HG03139 (cell line): ENCODE measurements around the gene GAL3ST1.
"Not testable (repeated sequence)": the region's sequence is repeated elsewhere in the genome, so short reads cannot be mapped to it uniquely, and the experiment has no call there.

ENCODE experiments used
- ATAC-seq: cut with Tn5 transposase; IDR thresholded peaks from one replicate; pipeline ENCODE4 v1.9.1; 2021; ENCODE audit not compliant: unreplicated experiment

GAL3ST1 gene, protein sequence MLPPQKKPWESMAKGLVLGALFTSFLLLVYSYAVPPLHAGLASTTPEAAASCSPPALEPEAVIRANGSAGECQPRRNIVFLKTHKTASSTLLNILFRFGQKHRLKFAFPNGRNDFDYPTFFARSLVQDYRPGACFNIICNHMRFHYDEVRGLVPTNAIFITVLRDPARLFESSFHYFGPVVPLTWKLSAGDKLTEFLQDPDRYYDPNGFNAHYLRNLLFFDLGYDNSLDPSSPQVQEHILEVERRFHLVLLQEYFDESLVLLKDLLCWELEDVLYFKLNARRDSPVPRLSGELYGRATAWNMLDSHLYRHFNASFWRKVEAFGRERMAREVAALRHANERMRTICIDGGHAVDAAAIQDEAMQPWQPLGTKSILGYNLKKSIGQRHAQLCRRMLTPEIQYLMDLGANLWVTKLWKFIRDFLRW

DNA sequence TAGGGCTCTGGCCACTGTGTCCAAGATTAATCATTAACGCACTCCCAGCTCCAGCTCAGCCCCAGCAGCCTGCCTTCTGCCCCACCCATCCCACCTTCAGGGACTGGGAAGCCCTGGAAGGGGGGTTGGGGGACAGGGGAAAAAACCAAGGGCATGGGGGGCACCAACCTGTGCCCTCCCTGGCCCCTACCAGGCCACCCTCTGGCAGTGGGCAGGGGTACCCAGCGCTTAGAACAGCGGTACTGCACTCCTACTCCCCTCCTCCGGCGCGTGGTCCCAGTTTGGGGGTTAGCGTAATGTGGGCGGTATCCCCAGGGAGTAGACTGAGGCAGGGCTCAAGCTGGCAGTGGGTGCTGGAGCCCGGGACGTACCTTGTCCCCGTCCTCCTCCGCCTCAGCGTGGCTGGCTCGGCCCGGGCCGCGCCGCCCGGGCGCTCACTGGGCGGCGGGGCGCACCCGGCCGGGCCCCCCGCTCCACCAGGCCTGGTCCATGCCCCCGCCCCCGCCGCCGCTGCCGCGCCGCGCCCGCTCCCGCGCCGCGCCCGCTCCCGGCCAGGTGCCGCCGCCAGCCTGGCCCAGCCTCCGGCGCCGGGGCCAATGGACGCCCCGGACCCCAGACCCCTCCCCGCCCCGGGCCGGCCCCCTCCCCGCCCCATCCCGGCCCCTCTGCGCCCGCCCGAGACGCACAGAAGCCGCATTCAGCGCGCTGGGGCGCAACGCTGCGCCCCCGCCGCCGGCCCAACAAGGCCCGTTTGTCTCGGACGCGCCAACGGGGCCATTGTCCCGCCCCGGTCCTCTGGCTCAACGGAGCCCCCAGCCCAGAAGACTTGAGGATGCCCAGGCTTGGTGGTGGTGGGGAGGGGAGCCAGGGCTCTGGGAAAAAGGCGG is at the start of gene GAL3ST1:
Gene GAL3ST1, minus strand, starts transcription at position 571 of the 887 bp plus-strand sequence. CDS start 17,273 bp downstream, outside the sequence.
- ATAC-seq = no peak

DNA sequence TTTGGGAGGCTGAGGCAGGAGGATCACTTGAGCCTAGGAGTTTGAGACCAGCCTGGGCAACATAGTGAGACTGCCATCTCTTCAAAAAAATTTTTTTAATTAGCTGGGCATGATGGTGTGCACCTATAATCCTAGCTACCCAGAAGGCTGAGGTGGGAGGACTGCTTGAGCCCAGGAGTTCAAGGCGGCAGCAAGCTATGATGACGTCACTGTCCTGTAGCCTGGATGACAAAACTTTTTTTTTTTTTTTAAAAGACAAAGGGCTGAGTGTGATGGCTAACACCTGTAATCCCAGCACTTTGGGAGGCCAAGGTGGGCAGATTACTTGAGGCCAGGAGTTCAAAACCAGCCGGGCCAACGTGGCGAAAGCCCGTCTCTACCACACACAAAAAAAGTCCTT is 45.4 kb upstream of the GAL3ST1 start:
- not testable (repeated sequence) for ATAC-seq

DNA sequence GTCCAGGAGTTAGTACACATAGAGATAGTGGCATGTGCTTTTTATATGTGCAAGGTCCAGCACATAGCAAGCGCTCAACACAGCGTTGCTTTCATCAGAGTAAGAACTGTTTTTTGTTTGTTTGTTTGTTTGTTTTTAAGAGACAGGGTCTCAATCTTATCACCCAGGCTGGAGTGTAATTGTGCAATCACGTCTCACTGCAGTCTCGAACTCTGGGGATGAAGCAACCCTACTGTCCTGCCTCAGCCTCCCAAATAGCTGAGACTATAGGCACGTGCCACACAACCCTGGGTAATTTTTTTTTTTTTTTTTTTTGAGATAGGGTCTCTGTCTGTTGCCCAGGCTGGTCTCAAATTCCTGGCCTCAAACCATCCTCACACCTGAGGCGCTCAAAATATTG is 43.4 kb upstream of the GAL3ST1 start:
- no peak for ATAC-seq

DNA sequence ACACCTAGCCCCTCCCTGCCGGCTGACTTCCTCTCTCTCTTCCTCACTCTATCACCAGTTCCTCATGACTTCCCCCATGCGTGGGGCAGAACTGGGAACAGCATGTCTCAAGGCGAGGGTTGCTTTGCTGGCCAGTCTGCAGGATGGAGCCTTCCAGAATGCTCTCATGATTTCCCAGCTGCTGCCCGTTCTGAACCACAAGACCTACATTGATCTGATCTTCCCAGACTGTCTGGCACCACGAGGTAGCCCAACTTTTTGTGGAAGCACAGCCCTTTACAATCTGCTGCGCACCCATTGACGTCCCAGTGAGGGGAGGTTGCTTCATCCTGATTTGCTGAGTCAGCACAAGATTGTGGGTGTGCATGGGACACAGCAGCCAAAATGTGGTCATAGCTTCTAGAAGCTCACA is 41.1 kb upstream of the GAL3ST1 start:
- ATAC-seq = no peak

DNA sequence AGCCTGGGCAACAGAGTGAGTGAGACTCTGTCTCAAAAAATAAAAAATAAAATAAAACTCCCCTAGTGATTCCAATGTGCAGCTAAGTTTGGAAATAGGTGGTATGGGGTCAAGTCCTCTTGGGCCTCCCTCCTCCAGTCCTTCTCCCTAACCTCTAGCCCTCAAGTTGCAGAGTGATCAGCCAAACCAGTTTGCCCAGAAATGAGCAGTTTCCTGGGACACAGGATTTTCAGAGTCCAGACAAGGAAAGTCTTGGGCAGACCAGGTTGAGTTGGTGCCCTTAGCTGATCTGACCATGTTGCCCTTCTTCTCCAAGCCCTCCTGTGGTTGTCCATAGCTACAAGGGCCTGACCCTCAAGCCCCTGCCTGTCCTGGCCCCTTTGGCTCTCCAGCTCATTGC is 40.4 kb upstream of the GAL3ST1 start:
- ATAC-seq = no peak

DNA sequence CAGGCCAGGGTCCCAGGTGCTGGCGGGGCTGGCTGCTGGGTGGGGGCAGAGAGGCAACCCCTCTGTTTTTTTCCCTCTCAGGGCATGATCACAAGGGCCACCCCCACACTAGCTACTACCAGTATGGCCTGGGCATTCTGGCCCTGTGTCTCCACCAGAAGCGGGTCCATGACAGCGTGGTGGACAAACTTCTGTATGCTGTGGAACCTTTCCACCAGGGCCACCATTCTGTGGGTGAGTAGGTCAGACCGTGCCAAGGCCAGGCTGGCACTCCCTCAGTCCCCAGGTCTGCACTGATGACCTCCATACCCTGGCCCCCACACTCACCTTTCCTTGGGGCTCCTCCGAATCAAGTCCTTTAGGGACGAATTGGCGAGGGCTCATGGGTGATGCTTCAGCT is 39.8 kb upstream of the GAL3ST1 start:
- ATAC-seq = no peak

DNA sequence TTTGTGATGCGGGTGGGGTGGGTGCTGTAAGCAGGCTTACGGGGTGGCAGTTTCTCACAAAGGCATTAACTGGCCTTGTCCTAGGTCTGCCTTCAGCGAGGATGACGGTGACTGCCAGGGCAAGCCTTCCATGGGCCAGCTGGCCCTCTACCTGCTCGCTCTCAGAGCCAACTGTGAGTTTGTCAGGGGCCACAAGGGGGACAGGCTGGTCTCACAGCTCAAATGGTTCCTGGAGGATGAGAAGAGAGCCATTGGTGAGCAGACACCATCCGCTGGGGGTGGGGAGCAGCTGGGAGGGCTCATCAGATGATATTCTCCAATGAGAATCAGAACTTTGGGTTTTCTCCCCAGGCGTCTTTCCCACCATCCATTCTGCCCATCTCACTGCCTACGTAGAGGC is 38.3 kb upstream of the GAL3ST1 start:
- no peak for ATAC-seq

DNA sequence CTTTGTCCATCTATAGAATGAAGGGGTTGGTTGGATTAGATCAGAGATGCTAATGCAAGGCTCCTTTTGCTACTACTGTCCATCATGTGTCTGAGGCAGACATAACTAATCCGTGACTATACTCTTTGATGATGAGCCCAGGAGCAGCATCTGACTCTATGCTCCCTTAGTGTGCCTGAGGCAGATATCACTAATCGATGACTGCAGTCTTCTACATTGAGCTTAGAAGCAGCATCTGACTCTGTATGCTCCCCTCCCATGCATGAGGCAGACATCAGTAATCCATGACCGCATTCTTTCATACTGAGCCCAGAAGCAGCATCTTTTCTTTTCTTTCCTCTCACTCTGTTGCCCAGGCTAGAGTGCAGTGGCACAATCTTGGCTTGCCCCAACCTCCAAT is 36.7 kb upstream of the GAL3ST1 start:
- ATAC-seq = no peak

DNA sequence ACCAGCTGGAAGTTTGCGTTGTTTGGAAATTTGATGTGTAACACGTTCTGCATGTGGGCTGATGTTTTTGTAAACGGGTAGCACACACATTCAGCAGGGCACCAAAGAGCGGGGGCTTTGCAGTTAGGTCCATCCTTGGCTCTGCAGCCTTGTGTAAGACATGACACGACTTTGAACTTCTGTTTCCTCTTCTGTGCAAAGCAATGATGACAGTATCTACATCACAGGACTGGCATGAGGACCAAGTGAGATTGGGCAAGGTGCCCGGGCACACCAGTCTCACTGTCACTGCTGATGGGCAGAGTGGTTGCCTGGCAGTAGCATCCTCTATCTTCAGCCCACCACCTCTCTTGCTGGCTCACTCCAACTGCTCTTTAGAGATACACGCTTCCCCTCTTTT is 35.8 kb upstream of the GAL3ST1 start:
- ATAC-seq = no peak

DNA sequence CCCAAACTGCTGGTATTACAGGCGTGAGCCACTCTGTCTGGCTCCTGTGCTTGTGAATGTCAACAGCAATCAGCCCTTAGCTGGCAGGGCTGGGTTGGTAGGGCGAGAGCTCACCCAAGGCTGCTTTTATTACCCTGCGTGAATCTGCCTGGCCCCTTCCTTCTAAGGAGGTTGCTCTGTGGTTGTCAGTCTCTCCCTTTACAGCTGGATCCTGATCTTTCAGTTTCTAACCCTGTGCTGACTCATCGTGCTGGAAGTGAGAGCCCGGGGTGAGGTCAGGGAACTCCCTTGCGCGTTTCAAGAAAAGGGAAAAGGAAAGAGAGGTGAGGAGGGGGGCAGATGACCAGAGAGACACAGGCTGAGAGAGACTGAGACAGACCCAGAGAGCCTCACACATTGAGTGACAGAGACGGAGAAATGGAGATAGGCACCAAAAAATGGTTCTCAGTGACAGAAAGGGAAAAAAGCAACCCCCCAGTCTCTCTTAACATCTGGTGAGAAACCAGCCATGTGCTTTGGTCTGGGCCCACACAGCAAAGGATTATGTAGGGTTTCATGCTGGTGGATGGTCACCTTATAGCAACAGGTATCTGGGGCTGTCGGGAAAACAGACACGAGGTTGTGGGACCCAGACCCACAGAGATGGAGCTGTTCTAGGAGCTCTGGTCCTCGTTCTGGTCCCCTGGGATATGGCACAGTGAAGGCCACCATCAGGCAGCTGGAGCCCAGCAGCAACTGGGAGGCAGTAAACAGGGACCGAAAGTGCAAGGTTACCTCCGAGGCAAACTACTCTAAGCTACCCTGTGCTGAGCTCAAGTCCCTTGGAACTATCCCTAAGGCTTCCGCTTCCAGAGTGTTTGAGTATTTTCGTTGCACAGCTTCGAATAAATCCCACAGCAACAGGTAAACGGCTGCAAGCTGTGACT is 35.1 kb upstream of the GAL3ST1 start:
- no peak for ATAC-seq

DNA sequence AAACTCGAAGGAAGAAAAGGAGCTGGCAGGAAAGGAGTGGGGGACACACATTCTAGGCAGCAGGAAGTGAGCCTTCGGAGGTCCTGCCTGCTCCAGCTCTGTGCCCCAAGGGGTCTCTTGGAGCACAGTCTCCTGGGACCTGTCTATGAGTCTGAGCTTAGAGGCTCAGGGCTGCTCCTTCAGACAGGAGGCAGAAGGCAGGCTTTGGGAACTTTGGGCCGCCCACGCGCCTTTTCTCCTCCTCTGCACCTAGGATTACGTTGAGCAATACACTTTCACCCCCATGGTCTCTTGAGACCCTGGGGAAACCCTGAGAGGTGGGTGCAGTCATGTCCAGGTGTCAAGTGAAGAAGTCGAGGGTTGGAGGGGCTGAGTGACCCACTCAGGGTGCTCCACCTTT is 33.5 kb upstream of the GAL3ST1 start:
- no peak for ATAC-seq

DNA sequence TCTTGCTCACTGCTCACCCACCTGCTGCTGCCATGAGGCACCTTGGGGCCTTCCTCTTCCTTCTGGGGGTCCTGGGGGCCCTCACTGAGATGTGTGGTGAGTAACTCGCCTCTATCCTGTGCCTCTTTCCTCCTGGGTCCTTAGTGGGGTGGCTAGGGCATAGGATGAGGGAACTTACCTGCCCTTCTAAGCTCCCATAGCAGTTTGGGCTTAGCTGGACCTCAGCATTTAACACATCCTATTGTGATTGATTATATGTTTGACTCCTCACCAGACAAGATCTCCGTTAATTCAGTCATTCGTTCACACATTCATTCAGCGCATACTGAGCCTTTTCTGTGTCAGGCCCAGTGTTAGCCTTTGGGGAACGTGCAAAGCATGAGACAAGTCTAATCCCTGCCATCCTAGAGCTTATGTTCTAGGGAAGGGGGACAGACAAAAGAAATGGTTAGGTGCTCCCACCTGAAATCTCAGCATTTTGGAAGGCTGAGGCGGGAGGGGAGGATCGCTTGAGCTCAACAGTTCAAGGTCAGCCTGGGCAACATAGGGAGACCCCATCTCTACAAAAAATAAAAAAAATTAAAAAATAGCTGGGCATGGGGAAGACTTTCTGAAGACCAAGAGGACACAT is 33.0 kb upstream of the GAL3ST1 start:
- ATAC-seq = no peak

DNA sequence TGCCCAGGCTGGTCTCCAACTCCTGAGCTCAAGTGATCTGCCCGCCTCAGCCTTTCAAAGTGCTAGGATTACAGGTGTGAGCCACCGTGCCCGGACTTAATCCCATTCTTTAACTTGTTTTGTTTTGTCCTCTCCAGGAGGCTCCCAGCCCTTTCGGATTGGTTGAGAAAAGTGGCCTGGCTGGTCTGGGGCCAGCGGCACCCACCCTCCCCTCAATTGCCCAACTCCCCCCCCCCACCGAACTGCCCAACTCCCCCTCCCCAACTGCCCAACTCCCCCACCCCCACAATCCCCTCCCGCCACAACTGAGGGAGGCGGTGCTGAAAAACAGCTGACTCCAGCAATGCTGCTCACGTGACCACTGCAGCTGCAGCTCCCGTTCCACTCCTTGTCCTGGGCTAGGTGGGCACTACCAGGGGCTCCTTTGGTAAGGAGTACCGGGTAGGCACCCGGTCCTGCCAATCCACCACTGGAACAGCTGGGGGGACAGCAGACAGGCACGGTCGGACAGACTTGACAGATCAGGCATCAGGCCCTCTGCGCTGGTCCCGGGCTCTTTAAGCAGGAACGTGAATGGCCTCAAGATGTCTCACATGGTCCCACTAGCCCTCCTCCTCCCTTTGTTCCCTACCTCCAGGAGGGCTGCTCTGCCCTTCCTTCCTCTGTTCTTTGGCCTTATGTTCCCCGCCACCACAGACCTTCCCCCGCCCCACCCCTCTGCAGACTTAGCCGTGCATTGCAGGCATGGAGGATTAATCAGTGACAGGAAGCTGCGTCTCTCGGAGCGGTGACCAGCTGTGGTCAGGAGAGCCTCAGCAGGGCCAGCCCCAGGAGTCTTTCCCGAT is 32.2 kb upstream of the GAL3ST1 start, which contains the start of gene TCN2:
Gene TCN2, plus strand, starts transcription at position 720 of the 845 bp plus-strand sequence. CDS start 158 bp downstream, outside the sequence.
- ATAC-seq = no peak

DNA sequence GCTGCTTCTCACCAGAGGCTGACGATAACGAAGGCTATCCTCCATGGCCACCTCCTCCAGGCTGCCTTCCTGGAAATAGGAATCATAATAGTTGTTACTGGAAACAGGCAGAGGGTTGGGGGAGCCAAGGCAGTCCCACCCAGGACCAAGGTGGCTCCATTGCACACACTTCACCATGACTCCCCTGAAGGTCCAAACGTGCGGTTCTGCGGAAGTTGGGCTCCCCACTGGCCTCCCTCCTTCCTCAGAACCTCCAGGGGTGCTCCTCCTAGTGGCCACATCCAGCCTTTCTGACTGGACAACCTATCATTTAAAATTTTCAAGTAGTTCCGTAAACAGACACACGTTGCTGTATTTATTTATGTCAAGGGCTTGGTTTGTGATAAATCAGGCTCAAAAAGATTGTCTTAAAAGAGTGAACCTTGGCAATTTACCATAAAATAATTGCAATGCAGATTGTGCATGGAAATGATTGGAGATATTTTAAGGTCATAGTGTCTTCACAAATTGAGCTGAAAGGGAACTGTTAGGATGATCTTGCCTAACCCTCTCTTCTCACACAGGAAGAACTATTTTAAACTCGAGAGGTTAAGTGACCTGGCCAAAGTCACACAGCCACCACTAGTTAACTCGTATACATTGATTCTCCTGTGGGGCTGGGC is 31.1 kb upstream of the GAL3ST1 start:
- no peak for ATAC-seq

DNA sequence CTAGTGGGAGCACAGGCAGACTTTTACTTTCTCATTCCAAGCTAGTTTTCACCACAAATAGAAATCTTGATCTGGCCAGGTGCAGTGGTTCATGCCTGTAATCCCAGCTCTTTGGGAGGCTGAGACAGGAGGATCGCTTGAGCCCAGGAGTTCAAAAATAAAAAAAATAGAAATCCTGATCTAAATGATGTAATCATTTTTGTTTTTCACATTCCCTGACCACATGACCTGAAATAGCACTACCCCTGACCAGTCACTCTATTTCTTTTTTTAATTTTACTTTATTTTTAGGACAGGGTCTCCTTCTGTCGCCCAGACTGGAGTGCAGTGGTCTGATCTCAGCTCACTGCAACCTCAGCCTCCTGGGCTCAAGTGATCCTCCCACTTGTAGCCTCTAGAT is 30.3 kb upstream of the GAL3ST1 start:
- no peak for ATAC-seq

DNA sequence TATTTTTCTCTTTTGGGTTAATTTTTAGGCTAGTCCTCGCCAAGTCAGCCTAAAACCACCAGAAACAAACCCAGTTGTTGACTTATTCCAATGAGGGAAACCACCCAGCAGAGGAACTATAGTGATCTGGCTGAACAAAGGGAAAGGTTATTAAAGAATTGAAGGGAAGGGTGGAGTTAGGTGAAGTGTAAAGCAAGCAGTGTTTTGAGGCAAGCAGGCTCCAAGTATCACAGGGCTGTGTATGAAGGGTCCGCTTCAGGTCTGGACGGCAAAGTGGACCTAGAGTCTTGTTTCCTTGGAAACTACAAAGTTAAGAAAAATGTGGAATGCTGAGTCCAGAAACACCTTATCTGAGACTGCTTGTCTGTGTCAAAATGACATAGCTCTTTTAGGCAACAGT is 29.3 kb upstream of the GAL3ST1 start:
- ATAC-seq = no peak

DNA sequence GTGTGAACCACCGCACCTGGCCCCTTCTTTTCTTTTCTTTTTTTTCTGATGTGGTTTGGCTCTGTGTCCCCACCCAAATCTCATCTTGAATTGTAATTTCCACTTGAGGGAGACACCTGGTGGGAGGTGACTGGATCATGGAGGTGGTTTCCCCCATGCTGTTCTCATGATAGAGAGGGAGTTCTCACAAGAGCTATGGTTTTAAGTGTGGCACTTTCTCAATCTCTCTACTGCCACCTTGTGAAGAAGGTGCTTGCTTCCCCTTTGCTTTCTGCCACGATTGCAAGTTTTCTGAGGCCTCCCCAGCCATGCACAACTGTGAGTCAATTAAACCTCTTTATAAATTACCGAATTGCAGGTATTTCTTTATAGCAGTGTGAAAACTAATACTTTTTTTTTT is 27.6 kb upstream of the GAL3ST1 start:
- no peak for ATAC-seq

DNA sequence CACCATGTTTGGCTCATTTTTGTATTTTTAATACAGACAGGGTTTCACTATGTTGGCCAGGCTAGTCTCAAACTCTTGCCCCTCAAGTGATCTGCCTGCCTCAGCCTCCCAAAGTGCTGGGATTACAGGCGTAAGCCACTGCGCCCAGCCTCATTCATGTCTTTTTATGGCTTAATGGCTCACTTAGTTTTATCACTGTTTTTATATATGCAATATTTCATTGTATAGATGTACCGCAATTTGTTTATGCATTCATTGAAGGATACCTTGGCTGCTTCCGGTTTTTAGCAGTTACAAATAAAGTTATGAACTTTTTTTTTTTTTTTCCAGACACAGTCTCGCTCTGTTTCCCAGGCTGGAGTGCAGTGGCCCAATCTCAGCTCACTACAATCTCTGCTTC is 27.0 kb upstream of the GAL3ST1 start:
- ATAC-seq = no peak

DNA sequence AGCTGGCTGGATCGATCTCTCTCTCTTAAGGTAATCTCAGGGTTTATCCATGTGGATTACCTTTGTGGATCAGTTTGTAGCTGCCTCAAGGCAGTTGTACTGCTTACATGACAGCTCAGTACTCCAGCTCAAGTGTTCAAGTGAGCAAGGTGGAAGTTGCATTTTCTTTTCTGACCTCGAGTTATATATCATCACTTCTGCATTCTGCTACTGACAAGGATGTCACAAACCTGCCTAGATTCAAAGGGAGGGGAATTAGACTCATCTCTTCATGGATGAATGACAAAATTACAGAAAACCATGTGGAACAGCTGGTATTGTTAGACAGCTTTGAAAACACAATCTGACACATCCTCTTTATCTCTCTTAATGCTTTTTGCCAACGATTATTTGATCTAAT is 26.5 kb upstream of the GAL3ST1 start:
- ATAC-seq = no peak
